Mesenchymal stem cell (in vitro differentiated cells and primary cell): Measurements from ENCODE around the gene ITIH5.

Experiments
- DNase-seq: peaks from one replicate; pipeline ENCODE4 v3.0.0-alpha.2; 2013
- H2AFZ ChIP-seq: one replicate; pipeline ENCODE4 v1.6.1; 2013; ENCODE audit warnings: low read depth, mild to moderate bottlenecking, control low read depth, inconsistent platforms, low read length, moderate library complexity
- H2AK5ac ChIP-seq: 2 replicates; pipeline ENCODE4 v1.6.1; 2013; ENCODE audit warnings: low read length, moderate library complexity, mild to moderate bottlenecking, inconsistent platforms; ENCODE audit not compliant: severe bottlenecking
- H2BK120ac ChIP-seq: one replicate; pipeline ENCODE4 v1.6.1; 2013; ENCODE audit warnings: low read depth, mild to moderate bottlenecking, inconsistent platforms, low read length, moderate library complexity
- H2BK12ac ChIP-seq, 2 experiments: one replicate each; pipeline ENCODE4 v1.6.1; 2013; ENCODE audit warnings: inconsistent platforms in 2 of 2, low read length in 2 of 2, mild to moderate bottlenecking in 2 of 2, moderate library complexity in 2 of 2, control low read depth in 1 of 2
- H2BK15ac ChIP-seq: one replicate; pipeline ENCODE4 v1.6.1; 2013; ENCODE audit warnings: mild to moderate bottlenecking, low read depth, inconsistent platforms; ENCODE audit not compliant: poor library complexity, severe bottlenecking
- H2BK5ac ChIP-seq: 2 replicates; pipeline ENCODE4 v1.6.1; 2013; ENCODE audit warnings: low read depth, mild to moderate bottlenecking, low read length, control low read depth, inconsistent platforms; ENCODE audit not compliant: poor library complexity, severe bottlenecking
- H3K14ac ChIP-seq, 2 experiments: one replicate each; pipeline ENCODE4 v1.6.1; 2013; ENCODE audit warnings: inconsistent platforms in 2 of 2, low read length in 2 of 2, control low read depth in 1 of 2, mild to moderate bottlenecking in 1 of 2, moderate library complexity in 1 of 2
- H3K18ac ChIP-seq, 2 experiments: one replicate each; pipeline ENCODE4 v1.6.1; 2013; ENCODE audit warnings: inconsistent platforms in 2 of 2, low read length in 2 of 2, control low read depth in 1 of 2, low read depth in 1 of 2, mild to moderate bottlenecking in 1 of 2
- H3K23ac ChIP-seq, 2 experiments: one replicate each; pipeline ENCODE4 v1.6.1; 2013; ENCODE audit warnings: inconsistent platforms in 2 of 2, low read length in 2 of 2, mild to moderate bottlenecking in 2 of 2, moderate library complexity in 2 of 2, control low read depth in 1 of 2
- H3K27ac ChIP-seq: 2 replicates; pipeline ENCODE4 v1.5.1; 2013; ENCODE audit warnings: mild to moderate bottlenecking, moderate library complexity, low read length, control low read depth, inconsistent platforms; ENCODE audit not compliant: poor library complexity, severe bottlenecking
- H3K27me3 ChIP-seq, 2 experiments: 2 replicates each; pipeline versions ENCODE4 v1.6.1 to v1.7.0; 2013; ENCODE audit warnings: low read length in 2 of 2, mild to moderate bottlenecking in 2 of 2, moderate library complexity in 2 of 2, control low read depth in 1 of 2, inconsistent platforms in 1 of 2; ENCODE audit not compliant: control insufficient read depth in 1 of 2, insufficient read depth in 1 of 2
- H3K36me3 ChIP-seq, 2 experiments: 2 replicates each; pipeline versions ENCODE4 v1.6.1 to v1.7.0; 2013; ENCODE audit warnings: low read length in 2 of 2, control low read depth in 1 of 2, inconsistent platforms in 1 of 2, low read depth in 1 of 2, mild to moderate bottlenecking in 1 of 2; ENCODE audit not compliant: insufficient read depth in 2 of 2, control insufficient read depth in 1 of 2
- H3K4ac ChIP-seq, 2 experiments: one replicate each; pipeline ENCODE4 v1.6.1; 2013; ENCODE audit warnings: inconsistent platforms in 2 of 2, low read length in 2 of 2, mild to moderate bottlenecking in 2 of 2, moderate library complexity in 2 of 2, control low read depth in 1 of 2, low read depth in 1 of 2
- H3K4me1 ChIP-seq: 2 replicates; pipeline ENCODE4 v1.6.1; 2013; ENCODE audit warnings: low read depth, low read length, control low read depth; ENCODE audit not compliant: control insufficient read depth, insufficient read depth
- H3K4me2 ChIP-seq: 2 replicates; pipeline ENCODE4 v1.6.1; 2013; ENCODE audit warnings: low read length, mild to moderate bottlenecking, inconsistent platforms; ENCODE audit not compliant: poor library complexity, severe bottlenecking
- H3K4me3 ChIP-seq, 2 experiments: 2 replicates each; pipeline versions ENCODE4 v1.5.1 to v1.7.0; 2013; ENCODE audit warnings: low read length in 2 of 2, mild to moderate bottlenecking in 2 of 2, control low read depth in 1 of 2, low read depth in 1 of 2; ENCODE audit not compliant: insufficient read depth in 1 of 2
- H3K79me1 ChIP-seq: replicated peaks from 2 replicates; pipeline ENCODE4 v1.6.1; 2013; ENCODE audit warnings: mild to moderate bottlenecking, control low read depth, low read length, inconsistent platforms; ENCODE audit not compliant: poor library complexity, severe bottlenecking
- H3K9ac ChIP-seq: 2 replicates; pipeline ENCODE4 v1.7.0; 2013; ENCODE audit warnings: mild to moderate bottlenecking, low read length, moderate library complexity
- H3K9me3 ChIP-seq: 2 replicates; pipeline ENCODE4 v1.7.0; 2013; ENCODE audit warnings: mild to moderate bottlenecking, low read length; ENCODE audit not compliant: control insufficient read depth
- H4K8ac ChIP-seq: one replicate; pipeline ENCODE4 v1.6.1; 2013; ENCODE audit warnings: inconsistent platforms, mild to moderate bottlenecking, low read length, moderate library complexity
- H4K91ac ChIP-seq: one replicate; pipeline ENCODE4 v1.6.1; 2013; ENCODE audit warnings: mild to moderate bottlenecking, low read length, inconsistent platforms
- WGBS: methylation state at CpG from one replicate; pipeline ENCODE4 v1.1.7; 2013; ENCODE audit warnings: mixed read lengths; 5-methylcytosine and 5-hydroxymethylcytosine counted together

The ITIH5 gene

DNA sequence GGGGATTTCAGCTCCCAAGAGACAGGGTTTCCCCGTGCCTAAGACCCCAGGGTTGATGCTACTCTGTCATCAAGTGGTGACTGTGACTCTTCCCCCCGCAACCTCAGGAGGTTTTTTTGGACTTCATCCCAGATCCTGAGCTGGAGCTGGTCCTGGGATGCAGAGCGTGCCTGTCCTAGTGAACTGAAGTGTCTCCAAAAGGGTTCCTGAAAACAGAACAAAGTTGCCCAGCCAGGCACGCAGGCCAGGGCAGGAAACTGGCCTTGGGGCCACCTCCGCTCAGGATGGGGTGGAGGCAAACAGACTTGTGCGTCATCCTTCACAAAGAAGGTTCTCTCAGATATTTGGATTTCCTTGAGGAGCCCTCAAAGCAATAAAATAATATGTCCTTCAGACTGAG lies 118.9 kb downstream of the ITIH5 start:
- Histone ChIP-seq H3K36me3 (no peaks in the 10 kb centered on the region), H3K79me1 (no peaks in the 10 kb centered on the region), H3K4me3 (peak overlapping the region in 1 of 2 experiments; percentile 59), H3K27me3 (peaks cover 0 to 35% of the 10 kb centered on the region in 2 experiments), H3K9ac (peak overlapping the region; percentile 33), H3K23ac (no peak overlapping the region), H2AFZ (no peak overlapping the region), H3K18ac (no peak overlapping the region), H3K4ac (no peak overlapping the region), H4K91ac (no peak overlapping the region), H3K9me3 (no peaks in the 10 kb centered on the region), H2BK12ac (no peak overlapping the region), H3K4me1 (no peaks in the 10 kb centered on the region), H3K27ac (no peak overlapping the region), H2BK15ac (no peak overlapping the region), H2BK120ac (no peak overlapping the region), H4K8ac (no peak overlapping the region), H2BK5ac (no peak overlapping the region), H3K4me2 (no peak overlapping the region), H3K14ac (no peak overlapping the region), H2AK5ac (no peak overlapping the region)
- DNase-seq, result no peak
- 93% methylated on average over 6 of the region's 6 CpGs for WGBS

DNA sequence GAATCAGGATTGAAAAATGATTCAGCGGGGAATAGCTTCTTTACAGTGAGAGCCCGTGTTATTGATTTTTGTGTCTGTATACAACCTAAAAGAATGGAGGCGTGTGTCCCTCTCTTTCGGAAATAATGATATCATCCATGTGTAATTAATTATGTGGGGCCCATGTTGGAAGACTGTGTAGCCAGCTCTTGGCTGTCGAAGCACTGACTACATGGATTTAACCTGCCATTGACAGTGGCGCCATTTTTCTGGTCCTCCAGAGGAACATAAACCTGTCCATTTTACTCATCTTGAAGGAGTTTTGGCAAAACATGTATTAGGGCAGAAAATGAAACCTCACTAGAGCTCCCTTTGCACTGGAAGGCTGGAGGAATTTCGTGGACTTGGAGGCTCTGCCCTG lies 119.6 kb downstream of the ITIH5 start:
- Histone ChIP-seq H4K8ac (no peak overlapping the region), H2AK5ac (no peak overlapping the region), H2BK120ac (no peak overlapping the region), H2AFZ (no peak overlapping the region), H3K4me2 (no peak overlapping the region), H3K36me3 (no peaks in the 10 kb centered on the region), H3K18ac (no peak overlapping the region), H3K4ac (no peak overlapping the region), H3K14ac (no peak overlapping the region), H4K91ac (no peak overlapping the region), H3K4me1 (no peaks in the 10 kb centered on the region), H3K27me3 (peaks cover 0 to 31% of the 10 kb centered on the region in 2 experiments), H3K79me1 (no peaks in the 10 kb centered on the region), H2BK15ac (no peak overlapping the region), H3K9me3 (no peaks in the 10 kb centered on the region), H2BK12ac (no peak overlapping the region), H3K23ac (no peak overlapping the region), H3K27ac (no peak overlapping the region), H2BK5ac (no peak overlapping the region), H3K9ac (peak overlapping the region; percentile 33), H3K4me3 (peak overlapping the region in 1 of 2 experiments; percentile 59)
- DNase-seq, result no peak
- 82% methylated on average over 7 of the region's 7 CpGs for WGBS

DNA sequence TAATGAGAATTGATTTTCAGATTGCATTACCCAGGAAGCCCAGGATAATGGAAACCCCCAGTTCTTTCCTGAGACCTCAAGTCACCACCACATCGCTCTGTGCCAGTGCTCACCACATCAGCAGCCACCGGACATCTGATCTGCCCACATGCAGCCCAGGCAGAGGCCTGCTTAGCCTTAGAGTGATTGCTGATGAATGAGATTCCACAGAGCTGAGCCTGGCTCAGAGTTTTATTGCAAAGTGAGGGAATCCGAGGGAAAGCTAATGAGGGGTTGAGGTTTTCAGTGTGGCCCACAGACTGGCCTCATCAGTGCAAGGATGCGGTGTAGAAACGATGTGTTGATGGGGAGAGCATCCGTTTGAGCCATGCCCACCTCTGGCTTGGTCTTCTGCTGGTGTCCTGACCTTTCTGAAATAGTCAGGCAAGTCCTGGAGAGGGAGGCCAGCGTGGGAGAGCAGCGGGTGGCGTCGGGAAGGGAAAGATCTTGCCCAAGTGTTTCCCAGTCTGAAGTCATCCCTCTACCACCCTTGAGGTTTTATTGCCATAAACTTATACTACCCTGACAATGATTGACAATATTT lies 120.3 kb downstream of the ITIH5 start:
- 78% methylated on average over 7 of the region's 10 CpGs for WGBS
- no peaks in the 10 kb centered on the region for H3K79me1 ChIP-seq
- H3K4me2 ChIP-seq, result no peak overlapping the region
- H2BK15ac ChIP-seq, result no peak overlapping the region
- no peak overlapping the region for H4K91ac ChIP-seq
- no peak overlapping the region for H4K8ac ChIP-seq
- no peak overlapping the region for H3K27ac ChIP-seq
- H3K9me3 ChIP-seq, result no peaks in the 10 kb centered on the region
- DNase-seq, result no peak
- H3K9ac ChIP-seq, result no peak overlapping the region
- H3K4ac ChIP-seq, result no peak overlapping the region
- no peak overlapping the region for H3K18ac ChIP-seq
- H3K23ac ChIP-seq, result no peak overlapping the region
- no peak overlapping the region for H3K14ac ChIP-seq
- no peak overlapping the region for H2BK120ac ChIP-seq
- H3K4me1 ChIP-seq, result no peaks in the 10 kb centered on the region
- no peak overlapping the region for H2AK5ac ChIP-seq
- peaks cover 0 to 26% of the 10 kb centered on the region in 2 experiments for H3K27me3 ChIP-seq
- no peak overlapping the region for H3K4me3 ChIP-seq
- H2AFZ ChIP-seq, result no peak overlapping the region
- no peaks in the 10 kb centered on the region for H3K36me3 ChIP-seq
- no peak overlapping the region for H2BK5ac ChIP-seq
- H2BK12ac ChIP-seq, result no peak overlapping the region

DNA sequence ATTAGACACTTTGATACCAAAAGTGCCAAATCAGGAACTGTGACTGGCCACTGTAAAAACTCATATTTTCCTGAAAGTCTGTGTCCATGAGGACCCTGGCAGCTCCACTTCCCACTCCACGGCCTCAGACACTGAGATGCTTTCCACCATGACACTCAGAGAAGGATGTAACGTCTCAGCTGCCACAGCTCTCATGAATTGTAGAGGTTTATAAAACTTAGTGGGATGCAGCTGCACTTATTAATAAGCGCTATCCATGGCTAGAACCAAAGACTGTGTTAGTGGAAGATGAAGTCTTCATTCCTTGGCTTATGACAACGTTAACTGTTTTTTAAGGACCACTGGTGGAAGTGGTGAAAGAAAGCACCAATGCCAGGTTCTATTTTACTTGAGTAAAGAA lies 121.0 kb downstream of the ITIH5 start:
- no peak overlapping the region for H2BK15ac ChIP-seq
- H4K8ac ChIP-seq, result no peak overlapping the region
- H3K27ac ChIP-seq, result no peak overlapping the region
- H3K9ac ChIP-seq, result no peak overlapping the region
- no peaks in the 10 kb centered on the region for H3K79me1 ChIP-seq
- H3K4me2 ChIP-seq, result no peak overlapping the region
- H3K4me1 ChIP-seq, result peaks cover 2% of the 10 kb centered on the region
- H3K36me3 ChIP-seq, result no peaks in the 10 kb centered on the region
- H2BK5ac ChIP-seq, result no peak overlapping the region
- no peak overlapping the region for H2AFZ ChIP-seq
- H4K91ac ChIP-seq, result no peak overlapping the region
- H3K18ac ChIP-seq, result no peak overlapping the region
- no peak for DNase-seq
- peaks cover 0 to 20% of the 10 kb centered on the region in 2 experiments for H3K27me3 ChIP-seq
- no peak overlapping the region for H2AK5ac ChIP-seq
- H3K23ac ChIP-seq, result no peak overlapping the region
- H3K4ac ChIP-seq, result no peak overlapping the region
- 63% methylated on average over 4 of the region's 4 CpGs for WGBS
- no peaks in the 10 kb centered on the region for H3K9me3 ChIP-seq
- H2BK12ac ChIP-seq, result no peak overlapping the region
- no peak overlapping the region for H3K14ac ChIP-seq
- no peak overlapping the region for H2BK120ac ChIP-seq
- no peak overlapping the region for H3K4me3 ChIP-seq
